ENCODE measurements around the gene DCLK2. TPM values are rescaled to one million over a fixed set of nuclear protein-coding genes. Genes with fewer than 3 reads are reported as not detected.

The DCLK2 gene
- polyA plus RNA-seq, 4 donors, result 0.67 to 1.9 (median 1.1) TPM

DNA sequence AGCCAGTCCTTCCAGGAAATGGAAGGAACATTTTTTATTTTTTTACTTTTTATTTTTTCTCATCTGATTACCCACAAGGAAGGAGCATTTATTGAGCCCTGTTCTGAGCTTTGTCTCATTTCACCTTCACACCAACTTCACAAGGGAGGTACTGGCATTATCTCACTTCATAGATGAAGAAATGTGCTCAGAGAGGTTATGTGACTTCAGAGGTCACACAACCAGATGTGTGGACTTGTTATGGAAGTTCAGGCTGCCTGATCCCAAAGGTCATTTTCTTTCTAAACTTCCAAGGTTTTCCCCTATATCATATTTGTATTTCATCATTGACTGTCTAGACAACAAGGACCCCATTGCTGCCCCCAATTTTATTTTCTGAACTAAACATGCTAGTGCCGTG lies 160.3 kb downstream of the DCLK2 start:
- no peaks in the 10 kb centered on the region for H3K9me3 ChIP-seq (ENCODE audit: control insufficient read depth in 2 of 2, insufficient read depth in 1 of 2, low read depth in 1 of 2, low read length in 1 of 2)
- peaks cover 0 to 4% (median 0%) of the 10 kb centered on the region in 3 donors for H3K36me3 ChIP-seq (ENCODE audit: control insufficient read depth in 3 of 3, insufficient read depth in 2 of 3, low read depth in 1 of 3, low read length in 3 of 3)
- no peaks in the 10 kb centered on the region for H3K4me1 ChIP-seq (ENCODE audit: control insufficient read depth in 3 of 3, insufficient read depth in 2 of 3, low read depth in 1 of 3, low read length in 2 of 3)
- WGBS, 3 donors, result 78 to 97% (median 93%) methylated on average over 1 of the region's 1 CpG
- FAIRE-seq (no peak), DNase-seq (no peak)
- H3K27ac ChIP-seq (ENCODE audit: low read depth in 1 of 3, low read length in 2 of 3), result no peak overlapping the region
- peaks cover 0 to 6% (median 0%) of the 10 kb centered on the region in 3 donors for H3K27me3 ChIP-seq (ENCODE audit: control insufficient read depth in 3 of 3, insufficient read depth in 3 of 3, low read length in 3 of 3)
- no peak overlapping the region for H3K4me3 ChIP-seq (ENCODE audit: low read depth in 1 of 3, low read length in 3 of 3)

GRCh38 chr4:150240011-150240410 lies 161.8 kb downstream of the DCLK2 start:
- FAIRE-seq (no peak), DNase-seq (no peak)
- no peak overlapping the region for H3K4me3 ChIP-seq (ENCODE audit: low read depth in 1 of 3, low read length in 3 of 3)
- H3K27me3 ChIP-seq (ENCODE audit: control insufficient read depth in 3 of 3, insufficient read depth in 3 of 3, low read length in 3 of 3), result no peaks in the 10 kb centered on the region
- H3K9me3 ChIP-seq (ENCODE audit: control insufficient read depth in 2 of 2, insufficient read depth in 1 of 2, low read depth in 1 of 2, low read length in 1 of 2), result no peaks in the 10 kb centered on the region
- H3K36me3 ChIP-seq (ENCODE audit: control insufficient read depth in 3 of 3, insufficient read depth in 2 of 3, low read depth in 1 of 3, low read length in 3 of 3), result no peaks in the 10 kb centered on the region
- H3K27ac ChIP-seq (ENCODE audit: low read depth in 1 of 3, low read length in 2 of 3), result no peak overlapping the region
- H3K4me1 ChIP-seq (ENCODE audit: control insufficient read depth in 3 of 3, insufficient read depth in 2 of 3, low read depth in 1 of 3, low read length in 2 of 3), result no peaks in the 10 kb centered on the region

DNA sequence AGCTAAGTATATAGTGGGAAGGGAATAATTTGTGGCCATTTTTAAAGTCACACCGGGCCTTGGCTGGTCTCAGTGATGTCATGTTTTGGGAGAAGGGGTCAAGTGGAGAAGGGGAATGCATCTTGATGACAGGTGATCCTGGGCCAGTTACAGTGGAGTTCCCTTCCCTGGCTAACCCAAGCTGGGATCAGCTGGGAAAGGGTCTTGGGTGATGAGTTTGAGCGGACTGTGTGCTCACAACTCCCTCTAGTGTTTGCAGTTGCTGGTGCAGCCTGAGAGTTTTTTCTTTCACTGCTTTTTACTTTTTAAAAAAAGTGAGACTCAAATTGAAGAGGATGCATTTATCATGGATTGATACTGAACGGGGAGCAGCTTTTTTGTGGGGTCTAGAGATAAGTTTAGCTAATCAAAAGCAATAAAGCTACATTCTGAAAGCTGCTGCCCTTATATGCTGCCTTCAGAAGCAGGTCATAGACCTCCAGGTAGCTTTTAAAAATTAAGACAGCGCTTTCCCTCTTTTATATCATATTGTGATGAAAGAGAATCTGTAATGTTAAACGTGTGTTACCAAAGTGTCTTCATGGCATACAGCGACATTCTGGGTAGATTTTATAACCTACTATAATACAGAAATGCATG lies 164.7 kb downstream of the DCLK2 start:
- DNase-seq (peak; percentile 23 to 41), FAIRE-seq (no peak)
- no peaks in the 10 kb centered on the region for H3K9me3 ChIP-seq (ENCODE audit: control insufficient read depth in 2 of 2, insufficient read depth in 1 of 2, low read depth in 1 of 2, low read length in 1 of 2)
- H3K4me3 ChIP-seq (ENCODE audit: low read depth in 1 of 3, low read length in 3 of 3), result no peak overlapping the region
- no peaks in the 10 kb centered on the region for H3K4me1 ChIP-seq (ENCODE audit: control insufficient read depth in 3 of 3, insufficient read depth in 2 of 3, low read depth in 1 of 3, low read length in 2 of 3)
- no peaks in the 10 kb centered on the region for H3K36me3 ChIP-seq (ENCODE audit: control insufficient read depth in 3 of 3, insufficient read depth in 2 of 3, low read depth in 1 of 3, low read length in 3 of 3)
- no peak overlapping the region for H3K27ac ChIP-seq (ENCODE audit: low read depth in 1 of 3, low read length in 2 of 3)
- H3K27me3 ChIP-seq (ENCODE audit: control insufficient read depth in 3 of 3, insufficient read depth in 3 of 3, low read length in 3 of 3), result no peaks in the 10 kb centered on the region
- WGBS, 3 donors, result 44 to 50% (median 47%) methylated on average over 6 of the region's 6 CpGs

DNA sequence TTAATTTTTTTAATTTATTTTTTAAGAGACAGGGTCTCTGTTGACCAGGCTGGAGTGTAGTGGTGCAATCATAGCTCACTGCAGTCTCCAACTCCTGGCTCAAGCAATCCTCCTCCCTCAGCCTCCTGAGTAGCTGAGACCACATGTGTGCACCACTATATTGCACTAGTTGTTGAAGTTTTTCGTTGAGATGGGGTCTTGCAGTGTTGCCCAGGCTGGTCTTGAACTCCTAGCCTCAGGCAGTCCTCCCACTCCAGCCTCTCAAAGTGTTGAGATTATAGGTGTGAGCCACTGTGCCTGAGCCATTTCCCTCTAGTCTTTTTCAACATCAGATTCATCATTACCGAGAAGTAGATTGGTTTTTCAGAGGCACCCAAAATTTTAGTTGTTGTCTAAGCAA lies 165.7 kb downstream of the DCLK2 start:
- FAIRE-seq, result no peak
- H3K36me3 ChIP-seq (ENCODE audit: control insufficient read depth in 3 of 3, insufficient read depth in 2 of 3, low read depth in 1 of 3, low read length in 3 of 3), result peaks cover 0 to 2% (median 0%) of the 10 kb centered on the region in 3 donors

DNA sequence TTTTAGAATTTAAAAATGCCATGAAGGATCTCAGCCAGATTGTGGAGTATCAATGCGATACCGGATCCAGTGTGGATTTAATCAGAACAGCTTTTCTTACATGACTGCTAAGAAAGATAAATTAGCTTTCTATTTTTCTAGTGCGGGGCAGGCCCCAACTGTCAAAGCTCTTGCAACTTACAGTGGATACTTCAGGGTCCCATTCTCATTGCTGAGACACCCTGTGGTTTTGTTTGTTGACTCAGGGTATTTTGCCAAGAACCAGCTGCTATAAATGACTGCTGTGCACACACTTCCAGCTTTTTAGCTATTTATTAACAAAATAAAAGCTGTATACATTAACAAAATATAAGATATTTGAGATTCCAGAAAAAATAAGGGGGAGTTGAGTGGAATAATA lies 166.4 kb downstream of the DCLK2 start:
- Histone ChIP-seq H3K36me3 (ENCODE audit: control insufficient read depth in 3 of 3, insufficient read depth in 2 of 3, low read depth in 1 of 3, low read length in 3 of 3) (peaks cover 0 to 3% (median 0%) of the 10 kb centered on the region in 3 donors), H3K27me3 (ENCODE audit: control insufficient read depth in 3 of 3, insufficient read depth in 3 of 3, low read length in 3 of 3) (no peaks in the 10 kb centered on the region), H3K4me1 (ENCODE audit: control insufficient read depth in 3 of 3, insufficient read depth in 2 of 3, low read depth in 1 of 3, low read length in 2 of 3) (no peaks in the 10 kb centered on the region), H3K9me3 (ENCODE audit: control insufficient read depth in 2 of 2, insufficient read depth in 1 of 2, low read depth in 1 of 2, low read length in 1 of 2) (no peaks in the 10 kb centered on the region), H3K4me3 (ENCODE audit: low read depth in 1 of 3, low read length in 3 of 3) (no peak overlapping the region), H3K27ac (ENCODE audit: low read depth in 1 of 3, low read length in 2 of 3) (no peak overlapping the region)
- 18 to 40% (median 24%) methylated on average over 3 of the region's 3 CpGs for WGBS, 3 donors
- no peak for FAIRE-seq
- DNase-seq, result no peak

More for the DNA sequence above, 165.7 kb downstream of the DCLK2 start:
- 77 to 89% (median 85%) methylated on average over 2 of the region's 2 CpGs for WGBS, 3 donors
- no peak for DNase-seq
- Histone ChIP-seq H3K27ac (ENCODE audit: low read depth in 1 of 3, low read length in 2 of 3) (no peak overlapping the region), H3K9me3 (ENCODE audit: control insufficient read depth in 2 of 2, insufficient read depth in 1 of 2, low read depth in 1 of 2, low read length in 1 of 2) (no peaks in the 10 kb centered on the region), H3K27me3 (ENCODE audit: control insufficient read depth in 3 of 3, insufficient read depth in 3 of 3, low read length in 3 of 3) (no peaks in the 10 kb centered on the region), H3K4me3 (ENCODE audit: low read depth in 1 of 3, low read length in 3 of 3) (no peak overlapping the region), H3K4me1 (ENCODE audit: control insufficient read depth in 3 of 3, insufficient read depth in 2 of 3, low read depth in 1 of 3, low read length in 2 of 3) (no peaks in the 10 kb centered on the region)

GRCh38 chr4:150247184-150247583 lies 168.9 kb downstream of the DCLK2 start:
- DNase-seq, result no peak
- WGBS, 3 donors, result 91 to 94% (median 92%) methylated on average over 7 of the region's 7 CpGs
- H3K27me3 ChIP-seq (ENCODE audit: control insufficient read depth in 3 of 3, insufficient read depth in 3 of 3, low read length in 3 of 3), result no peaks in the 10 kb centered on the region
- no peak overlapping the region for H3K4me3 ChIP-seq (ENCODE audit: low read depth in 1 of 3, low read length in 3 of 3)
- H3K36me3 ChIP-seq (ENCODE audit: control insufficient read depth in 3 of 3, insufficient read depth in 2 of 3, low read depth in 1 of 3, low read length in 3 of 3), result peaks cover 0 to 4% (median 0%) of the 10 kb centered on the region in 3 donors
- no peak overlapping the region for H3K27ac ChIP-seq (ENCODE audit: low read depth in 1 of 3, low read length in 2 of 3)
- FAIRE-seq, result no peak
- H3K4me1 ChIP-seq (ENCODE audit: control insufficient read depth in 3 of 3, insufficient read depth in 2 of 3, low read depth in 1 of 3, low read length in 2 of 3), result peaks cover 0 to 6% (median 0%) of the 10 kb centered on the region in 3 donors
- no peaks in the 10 kb centered on the region for H3K9me3 ChIP-seq (ENCODE audit: control insufficient read depth in 2 of 2, insufficient read depth in 1 of 2, low read depth in 1 of 2, low read length in 1 of 2)

DNA sequence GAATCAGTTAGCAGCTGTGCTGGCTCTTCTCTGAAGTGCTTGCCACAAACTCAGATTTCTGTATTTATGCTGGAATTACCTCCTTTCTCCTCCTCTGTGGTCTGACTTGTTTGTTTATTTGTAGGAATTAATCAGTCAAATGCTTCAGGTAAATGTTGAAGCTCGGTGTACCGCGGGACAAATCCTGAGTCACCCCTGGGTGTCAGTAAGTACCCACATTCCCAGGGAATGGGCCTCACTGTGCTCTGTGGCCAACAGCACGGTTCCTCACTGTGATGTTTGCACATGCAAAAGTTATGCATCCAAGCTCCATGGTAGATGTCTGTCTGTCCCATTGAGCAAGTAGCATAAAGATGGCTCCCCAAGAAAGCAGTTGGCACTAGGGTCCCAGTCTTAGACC lies 169.9 kb downstream of the DCLK2 start:
- no peak for DNase-seq
- 44 to 80% (median 66%) methylated on average over 4 of the region's 4 CpGs for WGBS, 3 donors
- no peak for FAIRE-seq
- Histone ChIP-seq H3K27ac (ENCODE audit: low read depth in 1 of 3, low read length in 2 of 3) (no peak overlapping the region), H3K9me3 (ENCODE audit: control insufficient read depth in 2 of 2, insufficient read depth in 1 of 2, low read depth in 1 of 2, low read length in 1 of 2) (no peaks in the 10 kb centered on the region), H3K36me3 (ENCODE audit: control insufficient read depth in 3 of 3, insufficient read depth in 2 of 3, low read depth in 1 of 3, low read length in 3 of 3) (peaks cover 0 to 4% (median 0%) of the 10 kb centered on the region in 3 donors), H3K4me1 (ENCODE audit: control insufficient read depth in 3 of 3, insufficient read depth in 2 of 3, low read depth in 1 of 3, low read length in 2 of 3) (peaks cover 0 to 12% (median 0%) of the 10 kb centered on the region in 3 donors), H3K27me3 (ENCODE audit: control insufficient read depth in 3 of 3, insufficient read depth in 3 of 3, low read length in 3 of 3) (no peaks in the 10 kb centered on the region), H3K4me3 (ENCODE audit: low read depth in 1 of 3, low read length in 3 of 3) (no peak overlapping the region)

- DNase-seq (no peak), FAIRE-seq (no peak)
- H3K27me3 ChIP-seq (ENCODE audit: control insufficient read depth in 3 of 3, insufficient read depth in 3 of 3, low read length in 3 of 3), result no peaks in the 10 kb centered on the region
- 84 to 89% (median 86%) methylated on average over 9 of the region's 9 CpGs for WGBS, 3 donors
- H3K9me3 ChIP-seq (ENCODE audit: control insufficient read depth in 2 of 2, insufficient read depth in 1 of 2, low read depth in 1 of 2, low read length in 1 of 2), result peaks cover 0 to 6% of the 10 kb centered on the region in 2 donors
- peaks cover 0 to 10% (median 0%) of the 10 kb centered on the region in 3 donors for H3K36me3 ChIP-seq (ENCODE audit: control insufficient read depth in 3 of 3, insufficient read depth in 2 of 3, low read depth in 1 of 3, low read length in 3 of 3)
- H3K27ac ChIP-seq (ENCODE audit: low read depth in 1 of 3, low read length in 2 of 3), result no peak overlapping the region
- H3K4me1 ChIP-seq (ENCODE audit: control insufficient read depth in 3 of 3, insufficient read depth in 2 of 3, low read depth in 1 of 3, low read length in 2 of 3), result peaks cover 0 to 24% (median 0%) of the 10 kb centered on the region in 3 donors
- no peak overlapping the region for H3K4me3 ChIP-seq (ENCODE audit: low read depth in 1 of 3, low read length in 3 of 3)
These were observed 172.2 kb downstream of the DCLK2 start for GRCh38 chr4:150250293-150250997.
